ENCODE results near the gene JUP.

JUP gene

DNA sequence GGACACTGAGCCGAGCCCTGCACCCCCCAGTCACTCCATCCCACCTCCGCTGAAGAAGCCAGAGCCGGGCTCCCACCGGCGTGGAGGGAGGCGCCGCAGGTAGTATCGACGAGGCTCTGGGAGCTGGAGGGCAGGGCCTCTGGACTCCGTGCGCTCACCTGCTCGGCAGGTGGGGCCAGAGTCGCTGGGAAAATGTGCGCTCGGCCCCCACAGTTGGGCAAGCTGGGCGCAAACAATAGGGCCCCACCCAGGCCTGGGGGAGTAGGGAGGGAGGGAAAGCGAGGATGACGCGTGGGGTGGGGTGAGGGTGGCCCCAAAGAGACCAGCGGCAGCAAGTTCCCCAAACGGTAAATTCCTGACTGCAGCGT, 668 bp downstream of the JUP start (continued):
- TF ChIP-seq, protein P1, sequence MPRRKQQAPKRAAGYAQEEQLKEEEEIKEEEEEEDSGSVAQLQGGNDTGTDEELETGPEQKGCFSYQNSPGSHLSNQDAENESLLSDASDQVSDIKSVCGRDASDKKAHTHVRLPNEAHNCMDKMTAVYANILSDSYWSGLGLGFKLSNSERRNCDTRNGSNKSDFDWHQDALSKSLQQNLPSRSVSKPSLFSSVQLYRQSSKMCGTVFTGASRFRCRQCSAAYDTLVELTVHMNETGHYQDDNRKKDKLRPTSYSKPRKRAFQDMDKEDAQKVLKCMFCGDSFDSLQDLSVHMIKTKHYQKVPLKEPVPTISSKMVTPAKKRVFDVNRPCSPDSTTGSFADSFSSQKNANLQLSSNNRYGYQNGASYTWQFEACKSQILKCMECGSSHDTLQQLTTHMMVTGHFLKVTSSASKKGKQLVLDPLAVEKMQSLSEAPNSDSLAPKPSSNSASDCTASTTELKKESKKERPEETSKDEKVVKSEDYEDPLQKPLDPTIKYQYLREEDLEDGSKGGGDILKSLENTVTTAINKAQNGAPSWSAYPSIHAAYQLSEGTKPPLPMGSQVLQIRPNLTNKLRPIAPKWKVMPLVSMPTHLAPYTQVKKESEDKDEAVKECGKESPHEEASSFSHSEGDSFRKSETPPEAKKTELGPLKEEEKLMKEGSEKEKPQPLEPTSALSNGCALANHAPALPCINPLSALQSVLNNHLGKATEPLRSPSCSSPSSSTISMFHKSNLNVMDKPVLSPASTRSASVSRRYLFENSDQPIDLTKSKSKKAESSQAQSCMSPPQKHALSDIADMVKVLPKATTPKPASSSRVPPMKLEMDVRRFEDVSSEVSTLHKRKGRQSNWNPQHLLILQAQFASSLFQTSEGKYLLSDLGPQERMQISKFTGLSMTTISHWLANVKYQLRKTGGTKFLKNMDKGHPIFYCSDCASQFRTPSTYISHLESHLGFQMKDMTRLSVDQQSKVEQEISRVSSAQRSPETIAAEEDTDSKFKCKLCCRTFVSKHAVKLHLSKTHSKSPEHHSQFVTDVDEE (CRISPR knock-in tag; IDR thresholded peaks at IDR 0.05), result no peak
- TF ChIP-seq ZC3H10 (CRISPR knock-in tag; IDR thresholded peaks at IDR 0.05) (no peak), ESRRG (CRISPR knock-in tag; IDR thresholded peaks at IDR 0.05) (no peak)

DNA sequence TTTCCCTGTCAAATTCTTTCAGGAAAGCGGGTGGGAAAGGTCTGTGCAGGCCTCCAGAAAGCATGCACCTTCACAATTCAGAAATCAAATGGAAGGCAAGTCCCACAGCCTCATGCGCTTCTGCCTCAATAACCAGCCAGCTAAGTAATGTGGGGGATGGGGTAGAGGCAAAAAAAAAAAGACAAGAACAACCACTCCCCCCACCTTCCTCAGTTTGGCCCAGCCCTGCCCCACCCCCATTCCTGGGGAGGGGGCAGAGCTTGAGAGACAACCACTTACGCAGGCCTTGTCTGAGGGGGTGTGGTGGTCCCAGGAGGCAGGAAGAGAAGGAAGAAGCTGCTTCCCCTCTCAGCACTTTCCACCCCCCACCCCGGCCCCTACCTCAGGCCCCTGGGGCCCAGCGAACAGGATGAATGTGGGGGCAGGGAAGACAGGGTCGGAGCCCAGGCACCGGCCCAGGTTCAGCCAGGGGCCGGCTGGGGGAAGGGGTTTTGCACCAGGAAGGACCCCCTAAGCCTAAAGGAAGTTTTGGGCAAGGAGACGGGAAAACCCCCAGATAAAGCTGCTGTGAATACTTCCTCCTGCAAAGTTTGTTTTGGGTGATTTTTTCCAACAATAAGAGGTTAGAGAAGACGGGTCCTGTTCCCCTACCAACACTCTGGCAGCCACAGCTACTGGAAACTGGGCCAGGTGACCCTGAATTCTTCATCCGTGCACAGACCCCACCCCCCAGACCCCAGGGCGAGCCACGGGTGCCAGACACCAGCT, 1.2 kb downstream of the JUP start:
- ATAC-seq, result no peak
- TF ChIP-seq CSDC2 (CRISPR knock-in tag; IDR thresholded peaks at IDR 0.05) (no peak), SNAI2 (CRISPR knock-in tag; IDR thresholded peaks at IDR 0.05) (no peak), ZNF565 (CRISPR knock-in tag; conservative IDR thresholded peaks at IDR 0.05; ENCODE audit: low read depth) (no peak), RARB (CRISPR knock-in tag; IDR thresholded peaks at IDR 0.05) (no peak), TCF4 (CRISPR knock-in tag; IDR thresholded peaks at IDR 0.05; ENCODE audit: borderline replicate concordance) (no peak), ZNF8 (CRISPR knock-in tag; IDR thresholded peaks at IDR 0.05) (no peak), ESRRG (CRISPR knock-in tag; IDR thresholded peaks at IDR 0.05) (no peak), ISL1 (CRISPR knock-in tag; IDR thresholded peaks at IDR 0.05) (no peak), ZFP30 (CRISPR knock-in tag; IDR thresholded peaks at IDR 0.05) (no peak), ARNTL (CRISPR knock-in tag; IDR thresholded peaks at IDR 0.05; ENCODE audit: borderline replicate concordance, low read depth) (no peak)
- TF ChIP-seq, protein P1 (CRISPR knock-in tag; IDR thresholded peaks at IDR 0.05), result no peak
- TF ChIP-seq, protein P2, sequence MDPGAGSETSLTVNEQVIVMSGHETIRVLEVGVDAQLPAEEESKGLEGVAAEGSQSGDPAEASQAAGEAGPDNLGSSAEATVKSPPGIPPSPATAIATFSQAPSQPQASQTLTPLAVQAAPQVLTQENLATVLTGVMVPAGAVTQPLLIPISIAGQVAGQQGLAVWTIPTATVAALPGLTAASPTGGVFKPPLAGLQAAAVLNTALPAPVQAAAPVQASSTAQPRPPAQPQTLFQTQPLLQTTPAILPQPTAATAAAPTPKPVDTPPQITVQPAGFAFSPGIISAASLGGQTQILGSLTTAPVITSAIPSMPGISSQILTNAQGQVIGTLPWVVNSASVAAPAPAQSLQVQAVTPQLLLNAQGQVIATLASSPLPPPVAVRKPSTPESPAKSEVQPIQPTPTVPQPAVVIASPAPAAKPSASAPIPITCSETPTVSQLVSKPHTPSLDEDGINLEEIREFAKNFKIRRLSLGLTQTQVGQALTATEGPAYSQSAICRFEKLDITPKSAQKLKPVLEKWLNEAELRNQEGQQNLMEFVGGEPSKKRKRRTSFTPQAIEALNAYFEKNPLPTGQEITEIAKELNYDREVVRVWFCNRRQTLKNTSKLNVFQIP (CRISPR knock-in tag; IDR thresholded peaks at IDR 0.05; ENCODE audit: borderline replicate concordance, low read depth), result no peak

DNA sequence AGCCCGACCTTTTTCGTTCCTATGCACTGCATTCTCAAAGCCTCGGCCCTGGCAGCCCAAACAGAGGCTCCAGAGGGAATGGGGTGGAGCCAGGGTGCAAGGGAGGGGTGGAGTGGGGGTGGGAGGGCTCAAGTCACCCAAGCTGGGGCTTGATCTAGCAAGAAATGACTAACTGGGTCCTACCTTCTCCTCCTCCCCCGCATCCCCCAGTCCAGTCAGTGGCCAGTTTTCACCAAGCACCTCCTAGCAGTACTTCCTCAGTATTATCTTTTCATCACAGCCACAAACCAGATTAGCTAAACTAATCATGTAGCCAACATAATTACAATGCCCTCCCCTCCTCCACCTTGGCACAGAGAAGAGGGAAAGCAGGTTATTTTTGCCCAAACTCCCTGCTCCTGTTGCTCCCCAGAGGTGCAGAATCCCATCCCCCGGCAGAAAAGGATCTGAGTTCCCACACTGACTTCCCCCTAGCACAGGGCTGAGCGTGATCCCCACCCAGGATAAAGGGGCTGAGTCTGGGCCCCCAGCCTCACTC, 2.2 kb downstream of the JUP start:
- no peak for TF ChIP-seq ISL1 (CRISPR knock-in tag; IDR thresholded peaks at IDR 0.05)
- no peak for TF ChIP-seq TOX (CRISPR knock-in tag; IDR thresholded peaks at IDR 0.05; ENCODE audit: borderline replicate concordance)
- TF ChIP-seq, protein P3, sequence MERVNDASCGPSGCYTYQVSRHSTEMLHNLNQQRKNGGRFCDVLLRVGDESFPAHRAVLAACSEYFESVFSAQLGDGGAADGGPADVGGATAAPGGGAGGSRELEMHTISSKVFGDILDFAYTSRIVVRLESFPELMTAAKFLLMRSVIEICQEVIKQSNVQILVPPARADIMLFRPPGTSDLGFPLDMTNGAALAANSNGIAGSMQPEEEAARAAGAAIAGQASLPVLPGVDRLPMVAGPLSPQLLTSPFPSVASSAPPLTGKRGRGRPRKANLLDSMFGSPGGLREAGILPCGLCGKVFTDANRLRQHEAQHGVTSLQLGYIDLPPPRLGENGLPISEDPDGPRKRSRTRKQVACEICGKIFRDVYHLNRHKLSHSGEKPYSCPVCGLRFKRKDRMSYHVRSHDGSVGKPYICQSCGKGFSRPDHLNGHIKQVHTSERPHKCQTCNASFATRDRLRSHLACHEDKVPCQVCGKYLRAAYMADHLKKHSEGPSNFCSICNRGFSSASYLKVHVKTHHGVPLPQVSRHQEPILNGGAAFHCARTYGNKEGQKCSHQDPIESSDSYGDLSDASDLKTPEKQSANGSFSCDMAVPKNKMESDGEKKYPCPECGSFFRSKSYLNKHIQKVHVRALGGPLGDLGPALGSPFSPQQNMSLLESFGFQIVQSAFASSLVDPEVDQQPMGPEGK (CRISPR knock-in tag; IDR thresholded peaks at IDR 0.05; ENCODE audit: borderline replicate concordance), result no peak
- TF ChIP-seq GLIS3 (CRISPR knock-in tag; IDR thresholded peaks at IDR 0.05), result no peak
- TF ChIP-seq OSR1 (CRISPR knock-in tag; IDR thresholded peaks at IDR 0.05), result no peak
- no peak for TF ChIP-seq RARB (CRISPR knock-in tag; IDR thresholded peaks at IDR 0.05)
- TF ChIP-seq ZNF565 (CRISPR knock-in tag; conservative IDR thresholded peaks at IDR 0.05; ENCODE audit: low read depth), result no peak
- TF ChIP-seq, protein P4, sequence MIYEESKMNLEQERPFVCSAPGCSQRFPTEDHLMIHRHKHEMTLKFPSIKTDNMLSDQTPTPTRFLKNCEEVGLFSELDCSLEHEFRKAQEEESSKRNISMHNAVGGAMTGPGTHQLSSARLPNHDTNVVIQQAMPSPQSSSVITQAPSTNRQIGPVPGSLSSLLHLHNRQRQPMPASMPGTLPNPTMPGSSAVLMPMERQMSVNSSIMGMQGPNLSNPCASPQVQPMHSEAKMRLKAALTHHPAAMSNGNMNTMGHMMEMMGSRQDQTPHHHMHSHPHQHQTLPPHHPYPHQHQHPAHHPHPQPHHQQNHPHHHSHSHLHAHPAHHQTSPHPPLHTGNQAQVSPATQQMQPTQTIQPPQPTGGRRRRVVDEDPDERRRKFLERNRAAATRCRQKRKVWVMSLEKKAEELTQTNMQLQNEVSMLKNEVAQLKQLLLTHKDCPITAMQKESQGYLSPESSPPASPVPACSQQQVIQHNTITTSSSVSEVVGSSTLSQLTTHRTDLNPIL (CRISPR knock-in tag; IDR thresholded peaks at IDR 0.05; ENCODE audit: low read depth), result no peak
- TF ChIP-seq BACH2 (CRISPR knock-in tag; IDR thresholded peaks at IDR 0.05; ENCODE audit: borderline replicate concordance), result no peak
- no peak for TF ChIP-seq CSDC2 (CRISPR knock-in tag; IDR thresholded peaks at IDR 0.05)
- TF ChIP-seq, protein P2 (CRISPR knock-in tag; IDR thresholded peaks at IDR 0.05; ENCODE audit: borderline replicate concordance, low read depth), result no peak
- TF ChIP-seq, protein P1 (CRISPR knock-in tag; IDR thresholded peaks at IDR 0.05), result no peak
- TF ChIP-seq SNAI2 (CRISPR knock-in tag; IDR thresholded peaks at IDR 0.05), result no peak
- no peak for ATAC-seq
